Measurements from ENCODE around the gene SLC8A1.

The SLC8A1 gene

DNA sequence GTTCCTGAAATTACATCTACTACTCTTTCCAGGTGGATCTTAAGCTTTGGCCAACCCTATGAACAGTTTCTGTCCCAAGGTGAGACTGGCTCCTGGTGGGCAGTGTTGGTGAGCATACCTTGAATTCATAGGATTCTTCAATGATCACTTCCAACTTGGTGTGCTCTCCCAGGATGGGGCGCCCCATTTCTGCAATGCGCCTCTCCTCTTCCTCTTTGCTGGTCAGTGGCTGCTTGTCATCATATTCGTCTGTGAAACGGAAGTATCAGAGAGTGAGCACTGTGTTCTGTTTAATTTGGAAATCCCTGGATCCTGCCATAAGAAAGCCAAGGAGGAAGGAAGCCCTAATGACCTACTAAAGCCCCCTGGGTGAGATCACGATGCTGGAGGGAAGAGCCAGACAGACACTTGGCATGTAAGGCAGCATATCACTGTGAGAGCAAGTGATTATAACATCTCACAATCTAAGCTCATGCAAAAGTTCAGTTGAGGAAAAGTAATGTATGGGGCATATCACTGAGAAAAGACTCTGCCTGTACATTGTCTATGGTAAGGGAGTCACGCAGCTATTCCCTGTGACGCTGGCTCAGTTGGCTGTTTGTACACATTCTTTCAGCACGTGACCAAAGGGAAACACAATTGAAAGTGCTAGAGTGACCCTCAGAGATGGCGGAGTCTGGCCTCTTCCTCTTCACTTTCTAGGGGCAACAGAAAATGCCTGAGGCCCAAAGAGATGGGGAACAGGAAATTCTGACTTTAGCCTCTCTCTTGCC lies 287.0 kb downstream of the SLC8A1 start:
- DNase-seq, result no peak
- Histone ChIP-seq H2AFZ (ENCODE audit: low read depth, low read length) (no peak overlapping the region), H3K27ac (ENCODE audit: low read length) (no peak overlapping the region), H3K9me3 (ENCODE audit: insufficient read depth, low read length, severe bottlenecking) (no peaks in the 10 kb centered on the region), H3K36me3 (ENCODE audit: insufficient read depth, low read length) (peaks cover 60% of the 10 kb centered on the region), H3K4me2 (ENCODE audit: insufficient read depth, low read length) (no peak overlapping the region), H3K4me1 (ENCODE audit: insufficient read depth, low read length) (no peaks in the 10 kb centered on the region), H3K79me2 (ENCODE audit: insufficient read depth, low read length) (no peaks in the 10 kb centered on the region), H3K9ac (ENCODE audit: low read depth, low read length) (no peak overlapping the region), H3K27me3 (ENCODE audit: insufficient read depth, low read length, poor library complexity) (no peaks in the 10 kb centered on the region), H4K20me1 (ENCODE audit: insufficient read depth, low read length) (no peaks in the 10 kb centered on the region), H3K4me3 (ENCODE audit: low read depth in 1 of 2, low read length in 2 of 2) (no peak overlapping the region)
- no peak for TF ChIP-seq EZH2 (IDR thresholded peaks at IDR 0.05; ENCODE audit: borderline replicate concordance, low read depth, low read length, severe bottlenecking)
- no peak for ATAC-seq (ENCODE audit: insufficient read depth, low read depth)

DNA sequence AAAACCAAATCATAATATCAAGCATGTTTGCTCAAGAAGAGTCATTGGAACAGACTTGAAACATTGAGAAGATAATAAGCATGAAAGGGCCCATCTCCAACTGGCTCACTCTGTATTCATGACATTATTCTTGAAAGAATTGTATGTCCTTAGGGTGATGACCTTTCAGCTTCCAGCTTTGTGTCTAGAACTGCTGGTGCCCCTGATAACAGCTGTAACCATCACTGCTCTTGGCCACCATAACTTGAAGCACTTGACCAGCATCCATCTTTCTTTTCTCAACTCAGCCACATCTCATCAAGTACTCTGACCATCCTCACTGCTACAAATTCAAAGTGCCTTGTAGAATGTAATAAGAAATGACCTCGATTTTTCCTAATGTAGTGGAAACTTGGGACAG lies 289.9 kb downstream of the SLC8A1 start:
- Histone ChIP-seq H3K9ac (ENCODE audit: low read depth, low read length) (no peak overlapping the region), H3K4me2 (ENCODE audit: insufficient read depth, low read length) (no peak overlapping the region), H3K79me2 (ENCODE audit: insufficient read depth, low read length) (no peaks in the 10 kb centered on the region), H3K27ac (ENCODE audit: low read length) (no peak overlapping the region), H3K36me3 (ENCODE audit: insufficient read depth, low read length) (peaks cover 78% of the 10 kb centered on the region), H4K20me1 (ENCODE audit: insufficient read depth, low read length) (no peaks in the 10 kb centered on the region), H2AFZ (ENCODE audit: low read depth, low read length) (no peak overlapping the region), H3K4me1 (ENCODE audit: insufficient read depth, low read length) (no peaks in the 10 kb centered on the region), H3K4me3 (ENCODE audit: low read depth in 1 of 2, low read length in 2 of 2) (no peak overlapping the region), H3K27me3 (ENCODE audit: insufficient read depth, low read length, poor library complexity) (no peaks in the 10 kb centered on the region), H3K9me3 (ENCODE audit: insufficient read depth, low read length, severe bottlenecking) (no peaks in the 10 kb centered on the region)
- DNase-seq (no peak), ATAC-seq (ENCODE audit: insufficient read depth, low read depth) (no peak)
- no peak for TF ChIP-seq EZH2 (IDR thresholded peaks at IDR 0.05; ENCODE audit: borderline replicate concordance, low read depth, low read length, severe bottlenecking)
- TF ChIP-seq, protein P1, sequence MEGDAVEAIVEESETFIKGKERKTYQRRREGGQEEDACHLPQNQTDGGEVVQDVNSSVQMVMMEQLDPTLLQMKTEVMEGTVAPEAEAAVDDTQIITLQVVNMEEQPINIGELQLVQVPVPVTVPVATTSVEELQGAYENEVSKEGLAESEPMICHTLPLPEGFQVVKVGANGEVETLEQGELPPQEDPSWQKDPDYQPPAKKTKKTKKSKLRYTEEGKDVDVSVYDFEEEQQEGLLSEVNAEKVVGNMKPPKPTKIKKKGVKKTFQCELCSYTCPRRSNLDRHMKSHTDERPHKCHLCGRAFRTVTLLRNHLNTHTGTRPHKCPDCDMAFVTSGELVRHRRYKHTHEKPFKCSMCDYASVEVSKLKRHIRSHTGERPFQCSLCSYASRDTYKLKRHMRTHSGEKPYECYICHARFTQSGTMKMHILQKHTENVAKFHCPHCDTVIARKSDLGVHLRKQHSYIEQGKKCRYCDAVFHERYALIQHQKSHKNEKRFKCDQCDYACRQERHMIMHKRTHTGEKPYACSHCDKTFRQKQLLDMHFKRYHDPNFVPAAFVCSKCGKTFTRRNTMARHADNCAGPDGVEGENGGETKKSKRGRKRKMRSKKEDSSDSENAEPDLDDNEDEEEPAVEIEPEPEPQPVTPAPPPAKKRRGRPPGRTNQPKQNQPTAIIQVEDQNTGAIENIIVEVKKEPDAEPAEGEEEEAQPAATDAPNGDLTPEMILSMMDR (IDR thresholded peaks at IDR 0.05; ENCODE audit: borderline replicate concordance, extremely low read depth, low read length, poor library complexity, severe bottlenecking), result no peak

DNA sequence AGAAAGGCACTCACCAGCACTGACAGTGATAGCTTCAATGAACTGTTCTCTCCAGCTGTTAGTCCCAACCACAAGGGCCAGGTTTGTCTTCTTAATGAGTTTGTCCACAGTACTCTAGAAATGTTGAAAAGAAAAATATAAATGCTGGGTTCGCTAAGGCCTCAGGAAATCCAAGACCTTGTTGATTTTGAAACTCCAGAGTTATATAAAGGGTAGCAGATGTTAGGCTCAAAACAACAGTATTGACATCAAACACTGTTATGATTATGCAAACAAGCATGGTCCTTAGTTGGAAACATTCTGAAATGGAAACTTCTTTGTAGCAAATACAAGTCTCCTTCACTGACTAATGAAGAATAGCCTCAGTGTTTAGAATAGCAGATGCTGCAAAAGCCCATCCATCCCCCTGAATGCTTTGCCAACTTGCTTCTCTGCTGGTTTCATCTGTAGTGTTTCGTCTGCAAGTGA lies 291.1 kb downstream of the SLC8A1 start:
- DNase-seq (no peak), ATAC-seq (ENCODE audit: insufficient read depth, low read depth) (no peak)
- Histone ChIP-seq H2AFZ (ENCODE audit: low read depth, low read length) (no peak overlapping the region), H3K4me2 (ENCODE audit: insufficient read depth, low read length) (no peak overlapping the region), H3K27me3 (ENCODE audit: insufficient read depth, low read length, poor library complexity) (no peaks in the 10 kb centered on the region), H3K27ac (ENCODE audit: low read length) (no peak overlapping the region), H3K9me3 (ENCODE audit: insufficient read depth, low read length, severe bottlenecking) (no peaks in the 10 kb centered on the region), H3K79me2 (ENCODE audit: insufficient read depth, low read length) (no peaks in the 10 kb centered on the region), H4K20me1 (ENCODE audit: insufficient read depth, low read length) (no peaks in the 10 kb centered on the region), H3K4me3 (ENCODE audit: low read depth in 1 of 2, low read length in 2 of 2) (no peak overlapping the region), H3K36me3 (ENCODE audit: insufficient read depth, low read length) (peaks cover 88% of the 10 kb centered on the region), H3K4me1 (ENCODE audit: insufficient read depth, low read length) (no peaks in the 10 kb centered on the region), H3K9ac (ENCODE audit: low read depth, low read length) (no peak overlapping the region)
- TF ChIP-seq, protein P1 (IDR thresholded peaks at IDR 0.05; ENCODE audit: borderline replicate concordance, extremely low read depth, low read length, poor library complexity, severe bottlenecking), result no peak

DNA sequence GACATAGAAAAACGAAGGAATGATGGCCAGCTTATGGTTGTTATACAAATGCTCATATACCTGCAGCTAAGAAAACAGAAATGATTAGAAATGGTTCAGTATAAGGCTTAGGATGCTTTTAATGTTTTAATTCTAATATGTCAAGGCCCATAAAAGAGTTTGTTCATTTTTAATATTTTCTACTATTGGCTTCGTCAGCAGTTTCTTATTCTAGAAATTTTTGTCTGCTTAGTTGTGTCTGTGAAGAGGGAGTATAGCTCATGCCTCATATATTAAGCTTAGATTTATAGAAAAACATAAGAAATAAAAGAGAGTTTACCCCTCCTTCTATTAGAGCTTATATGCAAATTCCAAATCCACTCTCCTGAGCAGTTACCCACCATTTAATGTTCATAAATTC lies 292.6 kb downstream of the SLC8A1 start:
- Histone ChIP-seq H3K27me3 (ENCODE audit: insufficient read depth, low read length, poor library complexity) (no peaks in the 10 kb centered on the region), H3K79me2 (ENCODE audit: insufficient read depth, low read length) (no peaks in the 10 kb centered on the region), H3K4me2 (ENCODE audit: insufficient read depth, low read length) (no peak overlapping the region), H3K4me3 (ENCODE audit: low read depth in 1 of 2, low read length in 2 of 2) (no peak overlapping the region), H3K9ac (ENCODE audit: low read depth, low read length) (no peak overlapping the region), H3K9me3 (ENCODE audit: insufficient read depth, low read length, severe bottlenecking) (no peaks in the 10 kb centered on the region), H3K36me3 (ENCODE audit: insufficient read depth, low read length) (peaks cover 85% of the 10 kb centered on the region), H3K4me1 (ENCODE audit: insufficient read depth, low read length) (no peaks in the 10 kb centered on the region), H4K20me1 (ENCODE audit: insufficient read depth, low read length) (no peaks in the 10 kb centered on the region), H3K27ac (ENCODE audit: low read length) (no peak overlapping the region), H2AFZ (ENCODE audit: low read depth, low read length) (no peak overlapping the region)
- TF ChIP-seq, protein P1 (IDR thresholded peaks at IDR 0.05; ENCODE audit: borderline replicate concordance, extremely low read depth, low read length, poor library complexity, severe bottlenecking), result no peak
- TF ChIP-seq EZH2 (IDR thresholded peaks at IDR 0.05; ENCODE audit: borderline replicate concordance, low read depth, low read length, severe bottlenecking), result no peak
- DNase-seq (no peak), ATAC-seq (ENCODE audit: insufficient read depth, low read depth) (no peak)
